Amniotic stem cell (primary cell): ENCODE data around the gene GRPR.

Experiments used
- DNase-seq: peaks from one replicate; lab custom pipeline; 2025; lab: John Stamatoyannopoulos, UW

The GRPR gene

GRCh38 chrX:16123222-16123786, at the start of gene GRPR:
TSS of gene GRPR (plus strand) at chrX:16123565. CDS start at chrX:16123954, 389 bp downstream.
- DNase-seq = peak; percentile 76

GRCh38 chrX:16075087-16075486, 48.3 kb upstream of the GRPR start:
- no peak for DNase-seq

GRCh38 chrX:16076834-16077233, 46.5 kb upstream of the GRPR start:
- DNase-seq = no peak

GRCh38 chrX:16077811-16078210, 45.6 kb upstream of the GRPR start:
- no peak for DNase-seq

- no peak for DNase-seq
These were observed 42.0 kb upstream of the GRPR start for GRCh38 chrX:16081357-16081756.

GRCh38 chrX:16082470-16083085, 40.8 kb upstream of the GRPR start:
- DNase-seq = no peak

- no peak for DNase-seq
These were observed 36.3 kb upstream of the GRPR start for GRCh38 chrX:16087076-16087475.

GRCh38 chrX:16089086-16089485, 34.3 kb upstream of the GRPR start:
- no peak for DNase-seq

GRCh38 chrX:16096141-16096540, 27.2 kb upstream of the GRPR start:
- no peak for DNase-seq

GRCh38 chrX:16100673-16101072, 22.7 kb upstream of the GRPR start:
- no peak for DNase-seq

- no peak for DNase-seq
These were observed 21.8 kb upstream of the GRPR start for GRCh38 chrX:16101581-16101980.

- no peak for DNase-seq
These were observed 19.7 kb upstream of the GRPR start for GRCh38 chrX:16103625-16104024.

- DNase-seq = no peak
These were observed 10.9 kb upstream of the GRPR start for GRCh38 chrX:16112428-16112827.

GRCh38 chrX:16113978-16114565, 9.3 kb upstream of the GRPR start:
- no peak for DNase-seq

- peak; percentile 34 for DNase-seq
These were observed 8.8 kb upstream of the GRPR start for GRCh38 chrX:16114611-16115010.

GRCh38 chrX:16119353-16120220, 3.8 kb upstream of the GRPR start:
- no peak for DNase-seq

GRCh38 chrX:16120431-16120830, 2.9 kb upstream of the GRPR start:
- no peak for DNase-seq

GRCh38 chrX:16124201-16124600, 836 bp downstream of the GRPR start:
- DNase-seq = no peak

GRCh38 chrX:16125520-16126149, 2.3 kb downstream of the GRPR start:
- DNase-seq = no peak

- DNase-seq = no peak
These were observed 7.3 kb downstream of the GRPR start for GRCh38 chrX:16130707-16131106.

- DNase-seq = no peak
These were observed 11.6 kb downstream of the GRPR start for GRCh38 chrX:16134936-16135335.

GRCh38 chrX:16136080-16136479, 12.7 kb downstream of the GRPR start:
- DNase-seq = no peak
